Neutrophil (primary cell): ENCODE results near the gene ADAR.

Source experiments
- H3K27ac ChIP-seq: fragments of 200-600 bp; sonication (generic); 2 replicates; pipeline ENCODE4 v1.5.1; 2016; ENCODE audit warnings: mild to moderate bottlenecking, moderate library complexity
- H3K27me3 ChIP-seq: fragments of 200-600 bp; sonication (generic); 2 replicates; pipeline ENCODE4 v1.6.0; 2016; ENCODE audit warnings: mild to moderate bottlenecking
- H3K36me3 ChIP-seq: fragments of 200-600 bp; sonication (generic); 2 replicates; pipeline ENCODE4 v1.5.1; 2017
- H3K4me1 ChIP-seq, 2 experiments: fragments of 200-600 bp in 1 of 2; sonication (generic) in 1 of 2; 1 replicate in 1 of 2; 2 replicates in 1 of 2; pipeline versions ENCODE4 v1.5.1 to v1.6.1; 2013 to 2016; ENCODE audit warnings: low read depth in 1 of 2, low read length in 1 of 2, mild to moderate bottlenecking in 1 of 2, moderate library complexity in 1 of 2; ENCODE audit not compliant: control insufficient read depth in 1 of 2, insufficient read depth in 1 of 2
- H3K4me3 ChIP-seq, 2 experiments: fragments of 200-600 bp in 1 of 2; sonication (generic) in 1 of 2; 1 replicate in 1 of 2; 2 replicates in 1 of 2; pipeline ENCODE4 v1.5.1; 2013 to 2016; ENCODE audit warnings: low read depth in 1 of 2, low read length in 1 of 2, mild to moderate bottlenecking in 1 of 2, moderate library complexity in 1 of 2
- H3K9me3 ChIP-seq: fragments of 200-600 bp; sonication (generic); 2 replicates; pipeline ENCODE4 v1.5.1; 2016
- TF ChIP-seq, protein P1 (sequence below): fragments of 200-600 bp; sonication (generic); IDR thresholded peaks from 2 replicates; pipeline ENCODE4 v1.5.1; 2016; ENCODE audit warnings: antibody characterized with exemption

The ADAR gene

GRCh38 chr1:154614247-154614646, 6.3 kb upstream of the ADAR start:
- H3K36me3 ChIP-seq: no peaks in the 10 kb centered on the region
- H3K4me1 ChIP-seq: peaks cover 33 to 34% of the 10 kb centered on the region in 2 experiments
- no peaks in the 10 kb centered on the region for H3K27me3 ChIP-seq
- TF ChIP-seq, protein P1, sequence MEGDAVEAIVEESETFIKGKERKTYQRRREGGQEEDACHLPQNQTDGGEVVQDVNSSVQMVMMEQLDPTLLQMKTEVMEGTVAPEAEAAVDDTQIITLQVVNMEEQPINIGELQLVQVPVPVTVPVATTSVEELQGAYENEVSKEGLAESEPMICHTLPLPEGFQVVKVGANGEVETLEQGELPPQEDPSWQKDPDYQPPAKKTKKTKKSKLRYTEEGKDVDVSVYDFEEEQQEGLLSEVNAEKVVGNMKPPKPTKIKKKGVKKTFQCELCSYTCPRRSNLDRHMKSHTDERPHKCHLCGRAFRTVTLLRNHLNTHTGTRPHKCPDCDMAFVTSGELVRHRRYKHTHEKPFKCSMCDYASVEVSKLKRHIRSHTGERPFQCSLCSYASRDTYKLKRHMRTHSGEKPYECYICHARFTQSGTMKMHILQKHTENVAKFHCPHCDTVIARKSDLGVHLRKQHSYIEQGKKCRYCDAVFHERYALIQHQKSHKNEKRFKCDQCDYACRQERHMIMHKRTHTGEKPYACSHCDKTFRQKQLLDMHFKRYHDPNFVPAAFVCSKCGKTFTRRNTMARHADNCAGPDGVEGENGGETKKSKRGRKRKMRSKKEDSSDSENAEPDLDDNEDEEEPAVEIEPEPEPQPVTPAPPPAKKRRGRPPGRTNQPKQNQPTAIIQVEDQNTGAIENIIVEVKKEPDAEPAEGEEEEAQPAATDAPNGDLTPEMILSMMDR: no peak
- H3K4me3 ChIP-seq: no peak overlapping the region
- no peak overlapping the region for H3K27ac ChIP-seq
- no peaks in the 10 kb centered on the region for H3K9me3 ChIP-seq

DNA sequence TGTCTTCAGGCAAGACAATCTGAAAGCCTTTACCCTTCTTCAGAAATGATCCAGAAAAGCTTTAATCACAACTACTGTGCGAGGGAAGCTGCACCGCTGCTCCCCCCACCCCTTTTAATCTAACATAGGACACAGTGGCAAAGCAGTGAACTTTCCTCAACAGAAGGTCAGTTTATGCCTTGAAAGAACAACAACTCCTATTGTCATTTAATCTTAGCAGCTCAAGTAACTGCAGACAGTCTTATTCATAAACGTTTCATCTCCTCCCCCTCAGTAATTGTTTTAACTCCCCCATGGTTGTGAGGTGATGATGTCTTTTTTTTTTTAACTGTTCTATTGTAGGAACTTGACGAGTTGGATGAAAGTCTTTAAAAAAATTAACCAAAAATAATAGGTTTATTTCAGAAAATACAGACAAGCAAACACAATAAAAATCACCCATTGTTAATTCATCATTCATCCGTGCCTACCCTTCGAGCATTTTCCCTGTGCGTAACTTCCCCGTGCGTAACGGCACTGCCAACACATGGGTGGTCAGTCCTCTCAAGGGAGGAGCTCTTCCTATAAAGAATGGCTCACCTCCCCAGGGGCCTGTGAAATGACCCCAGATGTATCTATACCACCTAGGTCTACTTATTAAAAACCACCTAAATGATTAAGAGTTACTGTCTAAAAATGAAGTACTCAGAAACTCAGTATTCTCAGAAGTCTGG, 3.3 kb upstream of the ADAR start:
- Histone ChIP-seq H3K27me3 (no peaks in the 10 kb centered on the region), H3K36me3 (peaks cover 3% of the 10 kb centered on the region), H3K27ac (peak overlapping the region; percentile 99), H3K4me1 (peaks cover 46 to 51% of the 10 kb centered on the region in 2 experiments), H3K9me3 (no peaks in the 10 kb centered on the region), H3K4me3 (peak overlapping the region; percentile 47 to 87)
- TF ChIP-seq, protein P1: no peak

GRCh38 chr1:154609398-154610380, 1.7 kb upstream of the ADAR start:
- H3K27ac ChIP-seq: peak overlapping the region; percentile 99
- H3K9me3 ChIP-seq: no peaks in the 10 kb centered on the region
- no peaks in the 10 kb centered on the region for H3K27me3 ChIP-seq
- H3K4me1 ChIP-seq: peaks cover 62 to 67% of the 10 kb centered on the region in 2 experiments
- peaks cover 19% of the 10 kb centered on the region for H3K36me3 ChIP-seq
- TF ChIP-seq, protein P1: no peak
- peak overlapping the region; percentile 60 to 87 for H3K4me3 ChIP-seq

GRCh38 chr1:154608397-154609270, 648 bp upstream of the ADAR start:
- Histone ChIP-seq H3K4me3 (peak overlapping the region; percentile 60 to 87), H3K4me1 (peaks cover 72 to 78% of the 10 kb centered on the region in 2 experiments), H3K9me3 (no peaks in the 10 kb centered on the region), H3K27me3 (no peaks in the 10 kb centered on the region), H3K36me3 (peaks cover 24% of the 10 kb centered on the region), H3K27ac (peak overlapping the region; percentile 99)
- TF ChIP-seq, protein P1: no peak

DNA sequence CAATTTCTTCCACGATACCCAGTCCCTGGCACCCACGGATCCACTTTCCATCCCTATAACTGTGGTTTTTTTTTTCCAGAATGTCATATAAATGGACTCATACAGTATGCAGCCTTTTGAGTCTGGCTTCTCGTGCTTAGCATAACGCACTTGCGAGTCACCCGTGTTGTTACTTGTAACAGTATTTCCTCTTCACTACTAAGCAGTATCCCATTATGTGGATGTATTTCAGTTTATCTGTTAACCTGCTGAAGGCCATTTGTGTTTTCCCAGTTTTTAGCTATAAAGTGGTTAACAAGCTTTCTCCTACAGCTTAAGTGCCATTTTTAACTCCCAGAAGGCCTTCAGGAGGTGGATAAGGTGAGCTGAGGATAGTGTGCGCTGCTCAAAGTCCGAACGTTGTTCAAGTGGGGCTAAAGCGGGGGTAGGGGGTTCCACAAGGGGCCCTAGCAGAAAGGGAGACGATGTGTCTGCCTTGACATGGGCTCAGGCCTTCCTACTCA, 829 bp downstream of the ADAR start:
- TF ChIP-seq, protein P1: no peak
- H3K27ac ChIP-seq: peak overlapping the region; percentile 99
- H3K4me3 ChIP-seq: peak overlapping the region; percentile 60 to 87
- H3K4me1 ChIP-seq: peaks cover 80 to 88% of the 10 kb centered on the region in 2 experiments
- H3K9me3 ChIP-seq: no peaks in the 10 kb centered on the region
- peaks cover 39% of the 10 kb centered on the region for H3K36me3 ChIP-seq
- no peaks in the 10 kb centered on the region for H3K27me3 ChIP-seq
